CD14-positive monocyte (primary cell): Measurements from ENCODE around the gene TREX2. TPM values are rescaled to one million over a fixed set of nuclear protein-coding genes. Genes with fewer than 3 reads are reported as not detected.

Source experiments
- DNase-seq, 3 donors: peaks; one replicate each; pipeline ENCODE4 v3.0.0-alpha.2; 2011 to 2022
- H2AFZ ChIP-seq: 2 replicates; pipeline ENCODE4 v1.6.0; 2012; ENCODE audit warnings: mild to moderate bottlenecking, low read depth, low read length, inconsistent platforms; ENCODE audit not compliant: insufficient read depth, poor library complexity, severe bottlenecking
- H3K27ac ChIP-seq, 2 donors: 1 replicate in 1 of 2; 2 replicates in 1 of 2; pipeline ENCODE4 v1.5.1; 2012 to 2013; ENCODE audit warnings: low read length in 2 of 2, control low read depth in 1 of 2, inconsistent platforms in 1 of 2, low read depth in 1 of 2, mild to moderate bottlenecking in 1 of 2
- H3K27me3 ChIP-seq, 2 donors: one replicate each; pipeline versions ENCODE4 v1.6.0 to v1.6.1; 2011 to 2013; ENCODE audit warnings: low read length in 2 of 2; ENCODE audit not compliant: control insufficient read depth in 2 of 2, insufficient read depth in 2 of 2
- H3K36me3 ChIP-seq, 2 donors: replicated peaks in 1 of 2; 1 replicate in 1 of 2; 2 replicates in 1 of 2; pipeline versions ENCODE4 v1.5.1 to v1.6.1; 2012 to 2013; ENCODE audit warnings: low read length in 2 of 2, control low read depth in 1 of 2, inconsistent platforms in 1 of 2, mild to moderate bottlenecking in 1 of 2; ENCODE audit not compliant: insufficient read depth in 2 of 2, control insufficient read depth in 1 of 2
- H3K4me1 ChIP-seq, 2 donors: 1 replicate in 1 of 2; 2 replicates in 1 of 2; pipeline versions ENCODE4 v1.5.1 to v1.6.1; 2012 to 2013; ENCODE audit warnings: low read length in 2 of 2, control low read depth in 1 of 2, inconsistent platforms in 1 of 2, mild to moderate bottlenecking in 1 of 2, moderate library complexity in 1 of 2; ENCODE audit not compliant: insufficient read depth in 2 of 2, control insufficient read depth in 1 of 2
- H3K4me2 ChIP-seq: replicated peaks from 2 replicates; pipeline ENCODE3; 2012; ENCODE audit warnings: low read length, moderate library complexity, mild to moderate bottlenecking; ENCODE audit not compliant: poor library complexity, severe bottlenecking; ENCODE audit errors: extremely low read depth
- H3K4me3 ChIP-seq, 3 experiments: fragments of 200-600 bp in 1 of 3; sonication (generic) in 1 of 3; replicated peaks in 1 of 3; 1 replicate in 2 of 3; 2 replicates in 1 of 3; pipeline ENCODE4 v1.5.1; 2011 to 2013; ENCODE audit warnings: low read length in 3 of 3, mild to moderate bottlenecking in 3 of 3, control low read depth in 2 of 3, low read depth in 2 of 3, inconsistent platforms in 1 of 3, moderate library complexity in 1 of 3
- H3K79me2 ChIP-seq: 2 replicates; pipeline ENCODE4 v1.6.0; 2012; ENCODE audit warnings: mild to moderate bottlenecking, control low read depth, inconsistent platforms, low read length, moderate library complexity; ENCODE audit not compliant: insufficient read depth
- H3K9ac ChIP-seq: 2 replicates; pipeline ENCODE4 v1.6.0; 2017; ENCODE audit warnings: low read length, mild to moderate bottlenecking; ENCODE audit not compliant: insufficient read depth, poor library complexity, severe bottlenecking
- H3K9me3 ChIP-seq, 2 donors: replicated peaks in 1 of 2; 1 replicate in 1 of 2; 2 replicates in 1 of 2; pipeline versions ENCODE4 v1.5.1 to v1.6.1; 2012 to 2013; ENCODE audit warnings: low read length in 2 of 2, control low read depth in 1 of 2; ENCODE audit not compliant: control insufficient read depth in 1 of 2, insufficient read depth in 1 of 2
- H4K20me1 ChIP-seq: 2 replicates; pipeline ENCODE4 v1.6.0; 2012; ENCODE audit warnings: mild to moderate bottlenecking, low read length, control low read depth, moderate library complexity; ENCODE audit not compliant: insufficient read depth
- H3K27ac Mint-ChIP-seq, 7 donors: one replicate each; pipeline ENCODE4 v1.8.0; 2020; ENCODE audit warnings: mild to moderate bottlenecking in 7 of 7, mixed read lengths in 7 of 7, moderate library complexity in 6 of 7, inconsistent platforms in 2 of 7
- H3K27me3 Mint-ChIP-seq, 3 donors: one replicate each; pipeline ENCODE4 v1.8.0; 2021 to 2022; ENCODE audit warnings: low read depth in 3 of 3, mild to moderate bottlenecking in 3 of 3, mixed read lengths in 3 of 3, moderate library complexity in 3 of 3, inconsistent platforms in 1 of 3
- H3K36me3 Mint-ChIP-seq, 2 donors: one replicate each; pipeline ENCODE4 v1.8.0; 2020; ENCODE audit warnings: mixed read lengths in 2 of 2, inconsistent platforms in 1 of 2, mild to moderate bottlenecking in 1 of 2
- H3K4me1 Mint-ChIP-seq: one replicate; pipeline ENCODE4 v1.8.0; 2020; ENCODE audit warnings: mild to moderate bottlenecking, mixed read lengths
- H3K4me3 Mint-ChIP-seq, 2 donors: one replicate each; pipeline ENCODE4 v1.8.0; 2020; ENCODE audit warnings: mild to moderate bottlenecking in 2 of 2, mixed read lengths in 2 of 2, moderate library complexity in 1 of 2
- H3K9me3 Mint-ChIP-seq, 7 donors: one replicate each; pipeline ENCODE4 v1.8.0; 2020 to 2022; ENCODE audit warnings: mixed read lengths in 7 of 7, mild to moderate bottlenecking in 6 of 7, moderate library complexity in 6 of 7, inconsistent platforms in 2 of 7
- WGBS: methylation state at CpG from one replicate; pipeline ENCODE4 v1.1.5; 2013; ENCODE audit warnings: missing lambda C conversion rate; ENCODE audit not compliant: insufficient coverage; 5-methylcytosine and 5-hydroxymethylcytosine counted together
- intact Hi-C, 2 donors: fragments of 100-400 bp; cut with micrococcal nuclease; formaldehyde crosslinking; loops; one replicate each; pipeline versions ENCODE4 v1.15.0 to v1.15.1; 2023
- polyA plus RNA-seq, 3 donors: library from polyadenylated mRNA; depleted of rRNA in 1 of 3; unstranded in 2 of 3; stranded (reverse) in 1 of 3; fragments of 300-500 nt in 2 of 3; fragments of >200 nt in 1 of 3; fragmentation: Illumina TruSeq in 2 of 3; gene quantifications; 1 replicate in 2 of 3; 2 replicates in 1 of 3; pipeline ENCODE4 v1.2.3, GENCODE V29; 2012 to 2021
- TF ChIP-seq, protein P1 (sequence below): fragments of 200-600 bp; IDR thresholded peaks from one replicate; pipeline ENCODE4 v1.8.0; 2022; ENCODE audit warnings: antibody characterized with exemption, mild to moderate bottlenecking

TREX2 gene
- polyA plus RNA-seq, 3 donors = 1.5 TPM; not detected in 2

DNA sequence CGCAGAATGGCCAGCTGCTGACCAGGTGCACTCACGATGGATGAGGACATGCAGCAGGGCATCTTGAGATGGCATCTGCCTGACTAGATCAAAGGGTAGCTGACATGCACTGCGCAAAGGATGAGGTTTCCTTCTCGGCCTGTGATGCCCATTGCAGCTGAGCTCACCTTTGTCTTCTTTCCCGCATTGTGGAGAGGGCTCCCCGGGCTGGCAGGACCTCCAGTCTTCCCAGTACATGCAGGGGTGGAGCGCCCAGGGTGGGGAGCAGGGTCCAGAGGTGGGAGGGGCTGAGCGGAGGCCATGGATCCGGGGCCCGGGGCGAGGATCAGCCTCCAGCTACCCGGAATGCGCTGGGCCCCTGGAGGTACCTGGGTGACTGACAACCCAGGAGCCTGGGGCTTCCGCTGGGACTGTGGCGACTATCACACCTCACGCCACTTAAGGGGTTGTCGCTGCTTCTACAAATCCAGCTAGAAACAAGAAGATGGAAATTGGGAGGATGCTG is 12.0 kb downstream of the TREX2 start:
- no peak overlapping the region for H3K27ac ChIP-seq
- no peak overlapping the region for H2AFZ ChIP-seq
- Mint-ChIP-seq H3K36me3 (no peaks in the 10 kb centered on the region), H3K4me3 (no peak overlapping the region), H3K27ac (no peak overlapping the region), H3K9me3 (peaks cover 0 to 19% (median 15%) of the 10 kb centered on the region in 7 donors), H3K4me1 (no peaks in the 10 kb centered on the region), H3K27me3 (peaks cover 0 to 7% (median 5%) of the 10 kb centered on the region in 3 donors)
- no peaks in the 10 kb centered on the region for H3K79me2 ChIP-seq
- no peaks in the 10 kb centered on the region for H4K20me1 ChIP-seq
- peaks cover 4 to 13% of the 10 kb centered on the region in 2 donors for H3K9me3 ChIP-seq
- intact Hi-C loops = no loop called here
- DNase-seq = no peak
- 100% methylated on average over 4 of the region's 17 CpGs for WGBS
- H3K36me3 ChIP-seq = no peaks in the 10 kb centered on the region
- H3K9ac ChIP-seq = no peak overlapping the region
- no peak overlapping the region for H3K4me3 ChIP-seq
- H3K27me3 ChIP-seq = no peaks in the 10 kb centered on the region
- H3K4me2 ChIP-seq = no peak overlapping the region
- no peaks in the 10 kb centered on the region for H3K4me1 ChIP-seq
- TF ChIP-seq, protein P1, sequence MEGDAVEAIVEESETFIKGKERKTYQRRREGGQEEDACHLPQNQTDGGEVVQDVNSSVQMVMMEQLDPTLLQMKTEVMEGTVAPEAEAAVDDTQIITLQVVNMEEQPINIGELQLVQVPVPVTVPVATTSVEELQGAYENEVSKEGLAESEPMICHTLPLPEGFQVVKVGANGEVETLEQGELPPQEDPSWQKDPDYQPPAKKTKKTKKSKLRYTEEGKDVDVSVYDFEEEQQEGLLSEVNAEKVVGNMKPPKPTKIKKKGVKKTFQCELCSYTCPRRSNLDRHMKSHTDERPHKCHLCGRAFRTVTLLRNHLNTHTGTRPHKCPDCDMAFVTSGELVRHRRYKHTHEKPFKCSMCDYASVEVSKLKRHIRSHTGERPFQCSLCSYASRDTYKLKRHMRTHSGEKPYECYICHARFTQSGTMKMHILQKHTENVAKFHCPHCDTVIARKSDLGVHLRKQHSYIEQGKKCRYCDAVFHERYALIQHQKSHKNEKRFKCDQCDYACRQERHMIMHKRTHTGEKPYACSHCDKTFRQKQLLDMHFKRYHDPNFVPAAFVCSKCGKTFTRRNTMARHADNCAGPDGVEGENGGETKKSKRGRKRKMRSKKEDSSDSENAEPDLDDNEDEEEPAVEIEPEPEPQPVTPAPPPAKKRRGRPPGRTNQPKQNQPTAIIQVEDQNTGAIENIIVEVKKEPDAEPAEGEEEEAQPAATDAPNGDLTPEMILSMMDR = no peak

DNA sequence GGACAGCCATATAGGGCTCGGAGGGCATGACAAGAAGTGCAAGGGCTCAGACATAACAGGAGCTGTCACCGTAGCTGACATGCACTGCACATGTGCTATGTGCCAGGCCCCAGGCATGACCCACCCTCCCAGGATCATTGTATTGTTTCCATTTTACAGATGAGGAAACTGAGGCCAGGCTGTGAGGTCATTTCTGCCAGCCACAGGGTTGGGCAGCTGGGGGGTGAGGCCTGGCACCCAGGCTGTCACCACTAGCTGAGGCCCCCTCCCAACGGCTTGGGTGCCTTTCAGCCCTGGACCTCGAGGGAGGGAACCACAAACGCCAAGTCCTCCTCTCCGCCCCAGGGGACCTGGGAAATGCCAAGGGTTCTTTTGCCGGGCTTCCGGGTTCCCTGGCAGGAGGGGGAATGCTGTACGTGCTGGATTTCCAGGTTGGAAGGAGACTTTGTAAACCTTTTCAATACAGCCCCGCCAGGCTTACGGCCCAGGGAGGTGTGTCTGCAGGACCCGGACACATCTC is 12.6 kb downstream of the TREX2 start:
- Histone ChIP-seq H3K4me2 (no peak overlapping the region), H3K9me3 (peaks cover 4 to 13% of the 10 kb centered on the region in 2 donors), H3K79me2 (no peaks in the 10 kb centered on the region), H3K9ac (no peak overlapping the region), H3K27ac (no peak overlapping the region), H3K4me1 (no peaks in the 10 kb centered on the region), H3K4me3 (no peak overlapping the region), H2AFZ (no peak overlapping the region), H3K36me3 (no peaks in the 10 kb centered on the region), H4K20me1 (no peaks in the 10 kb centered on the region), H3K27me3 (no peaks in the 10 kb centered on the region)
- Mint-ChIP-seq H3K9me3 (peaks cover 0 to 19% (median 15%) of the 10 kb centered on the region in 7 donors), H3K4me3 (no peak overlapping the region), H3K4me1 (no peaks in the 10 kb centered on the region), H3K27me3 (peaks cover 0 to 5% (median 2%) of the 10 kb centered on the region in 3 donors), H3K36me3 (no peaks in the 10 kb centered on the region), H3K27ac (no peak overlapping the region)
- WGBS = 86% methylated on average over 1 of the region's 12 CpGs
- TF ChIP-seq, protein P1 = no peak
- DNase-seq = no peak
- intact Hi-C loops = no loop called here
